NCI-H82 treated with DMSO at 0.1 percent for 48 hours (cell line): Measurements from ENCODE around the gene SCN1B.

Source experiments
- DNase-seq: peaks from one replicate; lab custom pipeline; 2025; ENCODE audit not compliant: unreplicated experiment; lab: John Stamatoyannopoulos, UW

The SCN1B gene

GRCh38 chr19:35073516-35073915, 43.2 kb downstream of the SCN1B start:
- no peak for DNase-seq

DNA sequence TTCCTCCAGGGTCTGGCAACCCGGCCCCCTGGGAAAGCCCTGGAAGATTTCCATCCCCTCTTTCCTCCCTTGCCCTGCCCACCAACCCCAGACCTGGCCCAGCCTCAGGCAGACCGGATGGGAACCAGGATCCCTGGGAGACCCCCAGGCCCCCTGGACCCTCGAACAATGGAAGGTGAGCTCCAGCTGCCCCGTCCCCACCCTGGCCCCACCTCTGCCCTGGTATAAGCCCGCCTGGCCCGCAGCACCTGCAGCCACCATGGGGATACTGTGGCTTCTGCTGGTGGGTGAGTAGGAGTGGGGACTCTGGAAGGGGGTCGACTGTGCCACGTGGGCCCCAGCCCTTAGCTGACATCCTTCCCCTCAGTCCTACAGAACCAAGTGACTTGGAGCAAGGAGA, 43.7 kb downstream of the SCN1B start:
- no peak for DNase-seq

DNA sequence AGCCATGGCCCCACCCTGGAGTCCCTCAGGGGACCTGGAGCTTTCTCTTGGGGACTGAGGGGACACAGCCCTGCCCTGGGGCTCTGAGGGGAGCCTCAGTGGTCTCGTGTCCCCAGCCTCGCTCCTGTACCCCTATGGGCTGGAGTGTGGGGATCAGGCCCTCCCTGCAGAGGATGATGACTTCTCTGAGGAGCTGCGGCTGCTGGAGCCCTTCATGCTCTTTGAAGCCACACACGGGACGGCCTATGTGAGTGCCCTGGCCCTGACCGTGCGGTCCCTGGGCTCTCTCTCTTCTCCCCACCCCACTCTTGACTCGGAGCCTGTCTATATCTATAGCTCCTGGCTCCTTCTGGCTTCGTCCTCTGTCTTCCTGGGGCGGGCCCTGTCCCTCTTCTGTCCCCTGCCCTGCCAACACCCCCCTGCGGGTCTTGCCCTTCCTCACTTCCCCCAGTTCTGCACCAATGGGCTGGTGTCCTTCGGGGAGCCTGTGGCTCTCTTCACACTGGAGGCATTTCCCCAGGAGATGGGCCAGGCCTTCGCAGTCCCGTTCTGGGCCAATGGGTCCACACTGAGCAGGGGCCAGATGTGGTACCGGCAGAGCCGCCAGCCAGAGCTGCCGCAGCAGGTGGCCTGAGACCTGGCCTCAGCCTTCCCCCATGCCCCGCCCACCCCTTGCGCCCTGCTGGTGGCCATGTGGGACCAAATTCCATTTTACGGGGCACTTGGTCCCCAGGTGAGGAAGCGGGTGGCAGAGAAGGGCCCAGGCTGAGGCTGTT, 44.3 kb downstream of the SCN1B start:
- DNase-seq, result no peak

GRCh38 chr19:35075202-35076025, 45.1 kb downstream of the SCN1B start:
- DNase-seq, result no peak

- DNase-seq, result no peak
Observed at GRCh38 chr19:35076026-35076370, 45.7 kb downstream of the SCN1B start.

DNA sequence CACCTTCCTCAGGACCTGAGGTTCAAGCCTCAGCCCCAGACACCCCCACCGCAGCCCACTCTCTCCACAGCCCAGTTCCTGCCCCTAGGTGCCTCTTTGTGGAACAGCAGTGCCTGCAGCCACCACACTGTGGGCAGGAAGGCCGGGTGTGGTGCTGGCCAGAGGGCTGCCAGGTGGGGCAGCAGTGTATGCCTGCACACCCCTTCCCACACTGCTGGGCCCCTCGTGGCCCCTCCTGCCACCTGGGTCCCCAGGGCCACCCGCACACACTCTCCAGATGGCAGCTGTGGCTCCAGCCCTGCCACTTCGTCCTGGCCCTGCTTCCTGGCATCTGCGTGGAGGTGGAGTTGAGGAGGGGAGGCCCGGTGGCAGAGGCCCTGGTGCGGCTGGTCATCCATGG, 46.4 kb downstream of the SCN1B start:
- DNase-seq, result no peak

GRCh38 chr19:35077411-35078223, 47.3 kb downstream of the SCN1B start:
- no peak for DNase-seq

- no peak for DNase-seq
Observed at GRCh38 chr19:35079826-35080225, 49.6 kb downstream of the SCN1B start.

DNA sequence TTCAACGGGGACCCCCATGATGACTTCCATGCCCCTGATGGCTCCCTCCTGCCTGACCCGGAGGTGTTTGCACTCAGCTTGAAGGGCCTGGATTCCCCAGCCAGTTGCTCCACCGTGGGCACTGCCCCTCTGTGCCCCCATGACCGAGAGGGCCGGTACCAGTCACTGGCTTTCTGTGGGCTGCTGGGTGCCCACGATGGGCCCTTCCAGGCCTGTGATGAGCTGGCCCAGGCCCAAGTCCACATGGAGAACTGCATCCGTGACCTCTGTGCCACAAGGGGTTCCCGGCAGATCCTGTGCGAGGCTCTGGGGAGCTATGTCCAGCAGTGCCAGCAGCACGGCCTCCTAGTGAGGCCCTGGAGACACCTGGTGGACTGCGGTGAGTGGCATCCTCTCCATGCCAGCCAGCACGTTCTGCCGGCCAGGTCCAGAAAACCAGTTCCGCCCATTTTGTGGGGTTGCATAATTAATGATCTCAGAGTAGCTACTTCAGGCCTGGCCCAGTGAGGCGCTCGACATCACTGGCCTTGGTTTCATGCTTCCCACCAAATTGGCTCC, 50.4 kb downstream of the SCN1B start:
- DNase-seq, result no peak

DNA sequence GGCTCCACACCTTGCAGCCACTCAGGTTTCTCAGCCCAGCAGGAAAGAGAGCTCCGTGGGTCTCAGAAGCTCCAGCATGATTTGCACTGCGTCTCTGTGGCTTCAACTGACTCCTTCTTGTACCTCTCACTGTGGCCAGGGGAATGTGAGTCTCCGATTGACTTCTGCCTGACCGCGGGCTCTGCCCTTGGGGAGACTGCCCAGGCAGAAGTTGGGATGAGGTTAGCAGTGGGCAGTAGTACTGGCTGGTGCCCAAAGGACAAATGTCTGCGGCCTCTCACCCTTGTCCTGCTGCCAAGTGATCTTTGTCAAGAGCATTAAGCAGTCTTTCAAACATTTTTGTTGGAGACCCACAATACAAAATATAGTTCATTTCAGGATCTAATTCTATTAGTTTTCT, 50.9 kb downstream of the SCN1B start:
- DNase-seq, result no peak

DNA sequence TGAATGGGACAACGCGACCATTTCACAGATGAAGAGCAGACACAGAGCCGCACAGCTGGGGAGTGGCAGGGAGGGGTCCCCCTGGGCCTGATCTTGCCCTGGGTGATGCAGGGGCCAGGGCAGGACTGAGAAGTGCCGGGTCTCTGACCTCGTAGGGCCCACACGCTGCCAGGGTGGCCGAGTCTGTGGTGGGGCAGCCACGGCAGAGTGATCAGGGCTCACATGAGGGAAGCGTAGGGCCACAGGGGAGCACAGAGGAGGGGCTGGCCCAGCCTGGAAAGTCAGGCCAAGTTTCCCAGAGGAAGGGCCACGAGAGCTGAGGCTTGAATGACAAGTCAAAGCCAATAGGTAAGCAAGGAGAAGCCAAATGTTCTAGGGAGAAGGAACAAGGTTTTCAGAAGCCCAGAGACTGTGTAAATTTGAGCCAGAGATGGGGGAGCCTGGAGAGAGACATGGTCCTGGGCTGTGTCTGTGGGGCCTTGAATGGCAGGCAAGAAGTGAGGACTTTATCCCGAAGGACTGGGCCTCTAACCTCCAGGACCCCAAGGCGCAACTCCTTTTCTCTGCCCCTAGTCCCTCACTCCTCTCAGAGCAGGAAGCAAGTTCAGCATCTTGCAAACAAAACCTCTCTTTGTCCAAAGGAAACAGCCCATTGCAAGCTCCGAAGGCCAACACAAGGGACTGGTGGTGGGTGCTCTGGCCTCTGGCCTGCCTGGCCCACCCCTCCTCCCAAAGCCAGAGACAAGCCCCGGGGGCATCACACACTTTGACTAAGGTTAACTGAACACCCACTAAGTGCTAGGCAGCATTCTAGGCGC, 53.6 kb downstream of the SCN1B start:
- no peak for DNase-seq

GRCh38 chr19:35084509-35084762, 54.2 kb downstream of the SCN1B start:
- no peak for DNase-seq

DNA sequence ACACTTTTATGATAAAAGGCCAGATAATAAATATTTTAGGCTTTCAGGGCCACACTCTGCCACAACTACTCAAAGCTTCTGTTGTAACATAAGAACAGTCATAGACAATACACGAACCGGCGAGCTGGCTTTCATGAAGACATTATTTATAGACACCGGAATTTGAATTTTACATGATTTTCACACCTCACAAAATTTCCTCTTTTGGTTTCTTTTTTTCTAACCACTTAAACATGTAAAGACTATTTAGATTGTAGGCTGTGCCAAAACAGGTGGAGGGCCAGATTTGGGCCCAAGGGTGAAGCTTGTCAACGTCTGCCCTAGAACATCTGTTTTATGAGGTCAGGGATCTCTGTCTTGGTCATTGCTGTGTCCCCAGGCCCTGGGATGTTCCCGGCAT, 55.7 kb downstream of the SCN1B start:
- DNase-seq, result no peak

GRCh38 chr19:35086455-35086854, 56.2 kb downstream of the SCN1B start:
- DNase-seq, result no peak

GRCh38 chr19:35087393-35087792, 57.1 kb downstream of the SCN1B start:
- DNase-seq, result no peak

DNA sequence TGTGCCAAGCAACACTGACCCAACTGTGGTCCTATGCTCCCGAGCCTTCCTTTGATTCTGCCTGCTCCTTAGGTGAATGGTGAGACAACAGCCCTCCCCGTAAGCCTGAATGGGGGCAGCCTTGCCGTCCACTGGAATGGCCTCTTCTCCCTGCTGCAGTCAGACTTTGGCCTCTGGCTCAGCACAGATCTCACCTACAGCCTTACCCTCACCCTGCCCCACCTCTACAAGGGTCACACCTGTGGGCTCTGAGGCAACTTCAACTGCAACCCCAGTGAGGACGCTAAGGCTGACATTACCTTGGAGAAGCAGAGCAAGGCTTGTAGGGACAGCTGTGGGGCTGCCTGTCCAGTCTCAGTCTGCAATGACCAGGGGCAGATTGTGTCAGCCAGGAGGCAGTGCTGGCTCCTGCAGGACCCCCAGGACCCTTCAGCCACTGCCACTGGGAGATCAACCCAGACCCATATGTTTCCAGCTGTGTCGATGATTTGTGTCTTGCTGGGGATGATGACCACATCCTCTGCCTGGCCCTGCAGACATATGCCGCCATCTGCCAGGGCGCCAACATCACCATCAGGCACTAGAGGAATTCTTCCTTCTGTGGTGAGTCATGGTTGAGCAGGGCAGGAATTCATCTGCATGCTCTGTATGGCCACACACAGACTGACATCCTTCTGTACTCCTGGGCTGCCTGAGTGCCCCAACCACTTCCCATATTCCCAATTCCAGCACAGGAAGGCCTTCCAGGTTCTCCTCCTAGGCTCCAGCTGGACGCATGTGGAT, 58.1 kb downstream of the SCN1B start:
- DNase-seq, result no peak

DNA sequence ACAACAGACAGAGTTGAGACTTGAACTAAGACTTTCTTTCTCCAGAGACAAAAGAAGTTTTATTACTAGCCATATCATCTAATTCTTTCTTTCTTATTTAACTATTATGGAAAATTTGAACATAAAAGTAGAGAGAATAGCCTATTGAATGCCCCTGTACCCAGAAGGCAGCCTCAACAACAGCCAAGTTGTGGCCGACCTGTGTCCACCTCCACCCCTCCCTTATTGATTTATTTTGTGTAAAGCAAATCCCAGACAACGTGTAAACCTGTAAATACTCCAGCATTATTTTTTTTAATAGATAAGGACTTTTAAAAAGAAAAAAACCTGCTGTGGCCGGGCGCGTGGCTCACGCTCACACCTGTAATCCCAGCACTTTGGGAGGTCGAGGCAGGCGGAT, 59.3 kb downstream of the SCN1B start:
- DNase-seq, result no peak
